GM12878 (cell line): ENCODE measurements around the gene AFG1L. TPM values are rescaled to one million over a fixed set of nuclear protein-coding genes. Genes with fewer than 3 reads are reported as not detected.

Experiments used
- BACH1 ChIP-seq: fragments of 450-650 bp; IDR thresholded peaks from 2 replicates; pipeline ENCODE4 v1.6.1; 2017; ENCODE audit warnings: mild to moderate bottlenecking, borderline replicate concordance
- CHD2 ChIP-seq: IDR thresholded peaks from 2 replicates; pipeline ENCODE4 v1.6.1; 2011; ENCODE audit warnings: low read depth, low read length, improper control_type of control experiment, borderline replicate concordance
- EED ChIP-seq: sonication (generic); IDR thresholded peaks from 2 replicates; pipeline ENCODE4 v1.6.1; 2016; ENCODE audit warnings: antibody characterized with exemption, low read depth
- GATAD2B ChIP-seq: fragments of 450-650 bp; conservative IDR thresholded peaks from 2 replicates; pipeline ENCODE4 v1.6.1; 2017; ENCODE audit warnings: low read depth, mild to moderate bottlenecking, moderate library complexity
- HDAC6 ChIP-seq: fragments of 200-600 bp; sonication (generic); IDR thresholded peaks from one replicate; pipeline ENCODE4 v1.8.0; 2017; ENCODE audit warnings: antibody characterized with exemption; ENCODE audit not compliant: unreplicated experiment
- IRF4 ChIP-seq: IDR thresholded peaks from 2 replicates; pipeline ENCODE4 v1.6.1; 2011; ENCODE audit warnings: low read depth, low read length
- JUNB ChIP-seq: IDR thresholded peaks from 2 replicates; pipeline ENCODE4 v1.6.1; 2016; ENCODE audit warnings: antibody characterized with exemption, mild to moderate bottlenecking
- NBN ChIP-seq: fragments of 450-650 bp; IDR thresholded peaks from 2 replicates; pipeline ENCODE4 v1.6.1; 2016
- RUNX3 ChIP-seq: IDR thresholded peaks from 2 replicates; pipeline ENCODE4 v1.6.1; 2012; ENCODE audit warnings: low read length, inconsistent platforms
- STAT1 ChIP-seq: fragments of 450-650 bp; conservative IDR thresholded peaks from 2 replicates; pipeline ENCODE4 v1.6.1; 2014; ENCODE audit warnings: antibody characterized with exemption, mild to moderate bottlenecking
- STAT3 ChIP-seq: IDR thresholded peaks from 2 replicates; pipeline ENCODE4 v1.6.1; 2011; ENCODE audit warnings: low read depth, low read length, improper control_type of control experiment
- TCF12 ChIP-seq: IDR thresholded peaks from 2 replicates; pipeline ENCODE4 v1.6.1; 2011; ENCODE audit warnings: low read depth, mild to moderate bottlenecking, low read length
- TCF7 ChIP-seq: IDR thresholded peaks from 2 replicates; pipeline ENCODE4 v1.6.1; 2014; ENCODE audit warnings: antibody characterized with exemption, borderline replicate concordance
- ZBED1 ChIP-seq: IDR thresholded peaks from 2 replicates; pipeline ENCODE4 v1.6.1; 2016; ENCODE audit warnings: borderline replicate concordance
- ZNF384 ChIP-seq: IDR thresholded peaks from 2 replicates; pipeline ENCODE4 v1.6.1; 2012; ENCODE audit warnings: low read depth, mild to moderate bottlenecking, low read length, improper control_type of control experiment, borderline replicate concordance
- polyA plus RNA-seq, 11 experiments: library from polyadenylated mRNA; depleted of rRNA in 4 of 11; unstranded in 6 of 11; stranded (reverse) in 5 of 11; fragments of >200 nt; fragmentation: Nextera tagmentation in 4 of 11; fragmentation: Illumina TruSeq in 1 of 11; extraction: Ambion mirVana in 4 of 11; extraction: Trizol in 1 of 11; gene quantifications; 1 replicate in 1 of 11; 2 replicates in 10 of 11; pipeline versions ENCODE4 v1.2.1 to v1.2.3, GENCODE V29; 2011 to 2016; ENCODE audit warnings: inconsistent platforms in 2 of 11, missing spikeins in 2 of 11, low read depth in 1 of 11
- total RNA-seq, 4 experiments: library from RNA; depleted of rRNA in 3 of 4; stranded (reverse); fragments of >200 nt in 3 of 4; fragmentation: Illumina TruSeq in 1 of 4; extraction: Trizol in 1 of 4; gene quantifications; 2 replicates each; pipeline versions ENCODE4 v1.2.1 to v1.2.3, GENCODE V29; 2013 to 2021
- TF ChIP-seq, protein P1 (sequence below), 3 experiments: IDR thresholded peaks in 2 of 3; conservative IDR thresholded peaks in 1 of 3; 2 replicates each; pipeline ENCODE4 v1.5.1; 2011; ENCODE audit warnings: low read depth in 3 of 3, low read length in 3 of 3, mild to moderate bottlenecking in 3 of 3, control low read depth in 2 of 3, moderate library complexity in 2 of 3, inconsistent platforms in 1 of 3, mixed read lengths in 1 of 3; ENCODE audit not compliant: control insufficient read depth in 2 of 3, insufficient read depth in 1 of 3; ENCODE audit errors: extremely low read depth in 1 of 3
- TF ChIP-seq, protein P2 (sequence below): fragments of 450-650 bp; IDR thresholded peaks from 2 replicates; pipeline ENCODE4 v1.6.1; 2017; ENCODE audit warnings: low read depth, mild to moderate bottlenecking, moderate library complexity
- TF ChIP-seq, protein P3 (sequence below): fragments of 450-650 bp; IDR thresholded peaks from 2 replicates; pipeline ENCODE4 v1.6.1; 2017; ENCODE audit warnings: mild to moderate bottlenecking
- TF ChIP-seq, protein P4 (sequence below): fragments of 450-650 bp; IDR thresholded peaks from 2 replicates; pipeline ENCODE4 v1.6.1; 2014; ENCODE audit warnings: mild to moderate bottlenecking
- TF ChIP-seq, protein P5 (sequence below): fragments of 450-650 bp; IDR thresholded peaks from 2 replicates; pipeline ENCODE4 v1.6.1; 2017; ENCODE audit warnings: mild to moderate bottlenecking, moderate library complexity

AFG1L gene
- total and polyA plus RNA-seq, 10 of the 15 experiments (the other 5 are each of a cell fraction or from before 2014, with no cell fraction given) = 2.3 to 9.0 (median 4.3) TPM

DNA sequence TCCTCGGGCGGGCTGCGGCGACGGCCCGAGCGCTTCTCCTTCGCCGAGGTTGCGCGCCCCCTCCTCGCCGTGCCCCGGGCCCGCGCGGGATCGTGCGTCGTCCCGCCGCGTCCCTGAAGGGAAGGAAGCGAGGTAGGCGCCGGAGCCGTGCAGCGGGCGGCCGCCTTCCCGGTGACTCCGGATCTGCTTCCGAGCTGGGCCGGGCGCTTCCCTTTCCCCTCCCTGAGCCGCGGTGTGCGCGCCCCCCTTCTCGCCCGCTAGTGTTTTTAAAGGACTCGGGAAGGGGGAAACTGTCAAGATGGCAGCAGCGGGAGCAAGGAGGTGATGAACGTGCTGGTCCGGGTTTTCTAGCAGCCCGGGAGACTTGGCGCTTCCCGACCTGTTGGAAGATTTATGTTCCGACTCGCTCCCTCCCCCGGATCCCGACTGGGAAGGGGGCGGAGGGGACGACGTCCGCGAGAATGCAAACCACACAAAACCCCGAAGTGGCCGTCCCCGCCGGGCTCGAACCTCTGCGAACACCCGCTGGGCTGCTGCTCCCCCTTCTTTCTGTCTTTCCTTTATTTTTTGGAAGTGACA, 265.1 kb downstream of the AFG1L start (continued):
- TF ChIP-seq ZBED1 = no peak
- no peak for TF ChIP-seq ZNF384
- TF ChIP-seq, protein P1, sequence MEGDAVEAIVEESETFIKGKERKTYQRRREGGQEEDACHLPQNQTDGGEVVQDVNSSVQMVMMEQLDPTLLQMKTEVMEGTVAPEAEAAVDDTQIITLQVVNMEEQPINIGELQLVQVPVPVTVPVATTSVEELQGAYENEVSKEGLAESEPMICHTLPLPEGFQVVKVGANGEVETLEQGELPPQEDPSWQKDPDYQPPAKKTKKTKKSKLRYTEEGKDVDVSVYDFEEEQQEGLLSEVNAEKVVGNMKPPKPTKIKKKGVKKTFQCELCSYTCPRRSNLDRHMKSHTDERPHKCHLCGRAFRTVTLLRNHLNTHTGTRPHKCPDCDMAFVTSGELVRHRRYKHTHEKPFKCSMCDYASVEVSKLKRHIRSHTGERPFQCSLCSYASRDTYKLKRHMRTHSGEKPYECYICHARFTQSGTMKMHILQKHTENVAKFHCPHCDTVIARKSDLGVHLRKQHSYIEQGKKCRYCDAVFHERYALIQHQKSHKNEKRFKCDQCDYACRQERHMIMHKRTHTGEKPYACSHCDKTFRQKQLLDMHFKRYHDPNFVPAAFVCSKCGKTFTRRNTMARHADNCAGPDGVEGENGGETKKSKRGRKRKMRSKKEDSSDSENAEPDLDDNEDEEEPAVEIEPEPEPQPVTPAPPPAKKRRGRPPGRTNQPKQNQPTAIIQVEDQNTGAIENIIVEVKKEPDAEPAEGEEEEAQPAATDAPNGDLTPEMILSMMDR (IDR thresholded peaks at IDR 0.05 in 2 of 3, conservative IDR thresholded peaks at IDR 0.05 in 1 of 3; ENCODE audit: control insufficient read depth in 2 of 3, extremely low read depth in 1 of 3, insufficient read depth in 1 of 3, low read depth in 3 of 3, low read length in 3 of 3) = no peak
- TF ChIP-seq, protein P2, sequence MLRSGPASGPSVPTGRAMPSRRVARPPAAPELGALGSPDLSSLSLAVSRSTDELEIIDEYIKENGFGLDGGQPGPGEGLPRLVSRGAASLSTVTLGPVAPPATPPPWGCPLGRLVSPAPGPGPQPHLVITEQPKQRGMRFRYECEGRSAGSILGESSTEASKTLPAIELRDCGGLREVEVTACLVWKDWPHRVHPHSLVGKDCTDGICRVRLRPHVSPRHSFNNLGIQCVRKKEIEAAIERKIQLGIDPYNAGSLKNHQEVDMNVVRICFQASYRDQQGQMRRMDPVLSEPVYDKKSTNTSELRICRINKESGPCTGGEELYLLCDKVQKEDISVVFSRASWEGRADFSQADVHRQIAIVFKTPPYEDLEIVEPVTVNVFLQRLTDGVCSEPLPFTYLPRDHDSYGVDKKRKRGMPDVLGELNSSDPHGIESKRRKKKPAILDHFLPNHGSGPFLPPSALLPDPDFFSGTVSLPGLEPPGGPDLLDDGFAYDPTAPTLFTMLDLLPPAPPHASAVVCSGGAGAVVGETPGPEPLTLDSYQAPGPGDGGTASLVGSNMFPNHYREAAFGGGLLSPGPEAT = 0 out of 2 replicates have a peak, but pooled peaks have one; percentile 9
- TF ChIP-seq, protein P3, sequence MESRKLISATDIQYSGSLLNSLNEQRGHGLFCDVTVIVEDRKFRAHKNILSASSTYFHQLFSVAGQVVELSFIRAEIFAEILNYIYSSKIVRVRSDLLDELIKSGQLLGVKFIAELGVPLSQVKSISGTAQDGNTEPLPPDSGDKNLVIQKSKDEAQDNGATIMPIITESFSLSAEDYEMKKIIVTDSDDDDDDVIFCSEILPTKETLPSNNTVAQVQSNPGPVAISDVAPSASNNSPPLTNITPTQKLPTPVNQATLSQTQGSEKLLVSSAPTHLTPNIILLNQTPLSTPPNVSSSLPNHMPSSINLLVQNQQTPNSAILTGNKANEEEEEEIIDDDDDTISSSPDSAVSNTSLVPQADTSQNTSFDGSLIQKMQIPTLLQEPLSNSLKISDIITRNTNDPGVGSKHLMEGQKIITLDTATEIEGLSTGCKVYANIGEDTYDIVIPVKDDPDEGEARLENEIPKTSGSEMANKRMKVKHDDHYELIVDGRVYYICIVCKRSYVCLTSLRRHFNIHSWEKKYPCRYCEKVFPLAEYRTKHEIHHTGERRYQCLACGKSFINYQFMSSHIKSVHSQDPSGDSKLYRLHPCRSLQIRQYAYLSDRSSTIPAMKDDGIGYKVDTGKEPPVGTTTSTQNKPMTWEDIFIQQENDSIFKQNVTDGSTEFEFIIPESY = no peak
- TF ChIP-seq IRF4 = no peak
- TF ChIP-seq, protein P4, sequence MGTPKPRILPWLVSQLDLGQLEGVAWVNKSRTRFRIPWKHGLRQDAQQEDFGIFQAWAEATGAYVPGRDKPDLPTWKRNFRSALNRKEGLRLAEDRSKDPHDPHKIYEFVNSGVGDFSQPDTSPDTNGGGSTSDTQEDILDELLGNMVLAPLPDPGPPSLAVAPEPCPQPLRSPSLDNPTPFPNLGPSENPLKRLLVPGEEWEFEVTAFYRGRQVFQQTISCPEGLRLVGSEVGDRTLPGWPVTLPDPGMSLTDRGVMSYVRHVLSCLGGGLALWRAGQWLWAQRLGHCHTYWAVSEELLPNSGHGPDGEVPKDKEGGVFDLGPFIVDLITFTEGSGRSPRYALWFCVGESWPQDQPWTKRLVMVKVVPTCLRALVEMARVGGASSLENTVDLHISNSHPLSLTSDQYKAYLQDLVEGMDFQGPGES = no peak
- no peak for TF ChIP-seq RUNX3
- TF ChIP-seq BACH1 = no peak; the same call in 1 of the 2 replicates
- peak; percentile 41; the same call in 1 of the 2 replicates for TF ChIP-seq GATAD2B
- TF ChIP-seq TCF12 = no peak
- no peak for TF ChIP-seq JUNB
- TF ChIP-seq, protein P5, sequence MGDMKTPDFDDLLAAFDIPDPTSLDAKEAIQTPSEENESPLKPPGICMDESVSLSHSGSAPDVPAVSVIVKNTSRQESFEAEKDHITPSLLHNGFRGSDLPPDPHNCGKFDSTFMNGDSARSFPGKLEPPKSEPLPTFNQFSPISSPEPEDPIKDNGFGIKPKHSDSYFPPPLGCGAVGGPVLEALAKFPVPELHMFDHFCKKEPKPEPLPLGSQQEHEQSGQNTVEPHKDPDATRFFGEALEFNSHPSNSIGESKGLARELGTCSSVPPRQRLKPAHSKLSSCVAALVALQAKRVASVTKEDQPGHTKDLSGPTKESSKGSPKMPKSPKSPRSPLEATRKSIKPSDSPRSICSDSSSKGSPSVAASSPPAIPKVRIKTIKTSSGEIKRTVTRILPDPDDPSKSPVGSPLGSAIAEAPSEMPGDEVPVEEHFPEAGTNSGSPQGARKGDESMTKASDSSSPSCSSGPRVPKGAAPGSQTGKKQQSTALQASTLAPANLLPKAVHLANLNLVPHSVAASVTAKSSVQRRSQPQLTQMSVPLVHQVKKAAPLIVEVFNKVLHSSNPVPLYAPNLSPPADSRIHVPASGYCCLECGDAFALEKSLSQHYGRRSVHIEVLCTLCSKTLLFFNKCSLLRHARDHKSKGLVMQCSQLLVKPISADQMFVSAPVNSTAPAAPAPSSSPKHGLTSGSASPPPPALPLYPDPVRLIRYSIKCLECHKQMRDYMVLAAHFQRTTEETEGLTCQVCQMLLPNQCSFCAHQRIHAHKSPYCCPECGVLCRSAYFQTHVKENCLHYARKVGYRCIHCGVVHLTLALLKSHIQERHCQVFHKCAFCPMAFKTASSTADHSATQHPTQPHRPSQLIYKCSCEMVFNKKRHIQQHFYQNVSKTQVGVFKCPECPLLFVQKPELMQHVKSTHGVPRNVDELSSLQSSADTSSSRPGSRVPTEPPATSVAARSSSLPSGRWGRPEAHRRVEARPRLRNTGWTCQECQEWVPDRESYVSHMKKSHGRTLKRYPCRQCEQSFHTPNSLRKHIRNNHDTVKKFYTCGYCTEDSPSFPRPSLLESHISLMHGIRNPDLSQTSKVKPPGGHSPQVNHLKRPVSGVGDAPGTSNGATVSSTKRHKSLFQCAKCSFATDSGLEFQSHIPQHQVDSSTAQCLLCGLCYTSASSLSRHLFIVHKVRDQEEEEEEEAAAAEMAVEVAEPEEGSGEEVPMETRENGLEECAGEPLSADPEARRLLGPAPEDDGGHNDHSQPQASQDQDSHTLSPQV = no peak
- TF ChIP-seq EED = no peak
- TF ChIP-seq STAT3 = no peak
- TF ChIP-seq HDAC6 = no peak
- TF ChIP-seq NBN = 0 out of 2 replicates have a peak, but pooled peaks have one; percentile 35
- no peak for TF ChIP-seq STAT1
- TF ChIP-seq CHD2 = no peak; the same call in 1 of the 2 replicates
- no peak for TF ChIP-seq TCF7
